ENCODE data around the gene PDZD2. TPM values are rescaled to one million over a fixed set of nuclear protein-coding genes. Genes with fewer than 3 reads are reported as not detected.

The PDZD2 gene
- total RNA-seq, 1 donor, result 0.36 TPM

DNA sequence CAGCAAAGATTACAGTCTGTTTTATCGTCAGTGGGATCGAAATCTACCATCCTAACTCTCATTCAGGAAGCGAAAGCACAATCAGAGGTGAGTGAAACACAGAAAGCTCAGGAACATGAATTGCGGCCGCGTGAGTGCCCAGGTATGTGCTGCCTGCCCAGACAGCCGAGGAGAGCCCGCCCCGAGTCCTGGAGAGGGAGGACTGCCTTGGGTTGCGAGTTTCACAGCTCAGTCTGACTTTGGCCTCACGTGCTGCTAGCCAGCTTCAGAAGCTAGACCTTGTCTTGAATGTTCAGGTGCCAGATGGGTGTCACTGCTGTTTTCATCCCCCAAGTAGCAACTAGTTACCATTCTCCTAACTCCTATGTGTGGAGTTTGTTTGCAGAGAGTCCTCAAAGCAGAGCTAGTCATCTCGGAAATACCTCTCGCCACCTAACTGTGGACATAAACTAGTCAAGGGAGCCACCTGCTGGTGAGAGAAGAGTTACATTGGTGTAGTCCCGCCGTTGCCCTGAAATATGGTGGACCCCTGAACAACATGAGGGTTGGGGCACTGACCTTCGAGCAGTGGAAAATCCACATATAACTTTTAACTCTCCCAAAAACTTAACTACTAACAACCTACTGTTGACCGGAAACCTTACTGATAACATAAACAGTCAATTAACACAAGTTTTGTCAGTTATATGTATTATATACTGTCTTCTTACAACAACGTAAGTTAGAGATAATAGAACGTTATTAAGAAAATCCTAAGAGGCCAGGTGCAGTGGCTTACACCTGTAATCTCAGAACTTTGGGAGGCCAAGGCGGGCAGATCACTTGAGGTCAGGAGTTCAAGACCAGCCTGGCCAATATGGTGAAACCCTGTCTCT lies 454.2 kb downstream of the PDZD2 start:
- peaks cover 4% of the 10 kb centered on the region for H3K4me1 ChIP-seq (ENCODE audit: insufficient read depth, low read length)
- H4K20me1 ChIP-seq (ENCODE audit: insufficient read depth, low read length), result peaks cover 3% of the 10 kb centered on the region
- H3K4me3 ChIP-seq (ENCODE audit: insufficient read depth, low read length), result no peak overlapping the region
- no peak overlapping the region for H3K27ac ChIP-seq (ENCODE audit: low read depth, low read length)
- H3K27me3 ChIP-seq (ENCODE audit: insufficient read depth, low read length), result no peaks in the 10 kb centered on the region
- H3K9me3 ChIP-seq (ENCODE audit: low read depth, low read length), result no peaks in the 10 kb centered on the region
- peak; percentile 95 for DNase-seq (ENCODE audit: insufficient read length, low spot score, missing footprints)
- no peak overlapping the region for H3K4me2 ChIP-seq (ENCODE audit: insufficient read depth, low read length)
- H2AFZ ChIP-seq (ENCODE audit: low read length), result no peak overlapping the region
- no peaks in the 10 kb centered on the region for H3K79me2 ChIP-seq (ENCODE audit: insufficient read depth, low read length)
- peaks cover 4% of the 10 kb centered on the region for H3K36me3 ChIP-seq (ENCODE audit: insufficient read depth, low read length)
- peak; percentile 76 for TF ChIP-seq CTCF (IDR thresholded peaks at IDR 0.05; ENCODE audit: extremely low read depth, low read depth, low read length)

DNA sequence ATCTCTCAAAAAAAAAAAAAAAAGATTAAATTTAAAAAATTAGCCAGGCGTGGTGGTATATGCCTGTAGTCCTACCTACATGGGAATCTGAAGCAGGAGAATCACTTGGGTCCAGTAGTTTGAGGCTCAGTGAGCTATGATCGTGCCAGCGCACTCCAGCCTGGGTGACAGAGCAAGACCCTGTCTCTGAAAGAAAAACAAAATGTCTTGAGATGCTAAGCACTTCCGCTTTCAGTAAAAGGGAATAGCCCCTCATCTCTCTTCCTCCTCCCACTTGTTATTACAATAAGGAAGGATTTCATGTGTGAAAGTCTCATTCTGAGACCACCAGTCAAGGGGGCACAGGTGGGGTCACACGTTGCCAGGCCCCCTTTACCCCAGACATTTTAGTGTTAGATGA lies 455.8 kb downstream of the PDZD2 start:
- no peak overlapping the region for H2AFZ ChIP-seq (ENCODE audit: low read length)
- H3K4me2 ChIP-seq (ENCODE audit: insufficient read depth, low read length), result no peak overlapping the region
- peaks cover 3% of the 10 kb centered on the region for H4K20me1 ChIP-seq (ENCODE audit: insufficient read depth, low read length)
- H3K9me3 ChIP-seq (ENCODE audit: low read depth, low read length), result no peaks in the 10 kb centered on the region
- no peak for TF ChIP-seq CTCF (IDR thresholded peaks at IDR 0.05; ENCODE audit: extremely low read depth, low read depth, low read length)
- no peaks in the 10 kb centered on the region for H3K79me2 ChIP-seq (ENCODE audit: insufficient read depth, low read length)
- H3K4me3 ChIP-seq (ENCODE audit: insufficient read depth, low read length), result no peak overlapping the region
- H3K36me3 ChIP-seq (ENCODE audit: insufficient read depth, low read length), result peaks cover 19% of the 10 kb centered on the region
- no peak for DNase-seq (ENCODE audit: insufficient read length, low spot score, missing footprints)
- H3K27me3 ChIP-seq (ENCODE audit: insufficient read depth, low read length), result no peaks in the 10 kb centered on the region
- H3K4me1 ChIP-seq (ENCODE audit: insufficient read depth, low read length), result peaks cover 4% of the 10 kb centered on the region
- H3K27ac ChIP-seq (ENCODE audit: low read depth, low read length), result no peak overlapping the region

DNA sequence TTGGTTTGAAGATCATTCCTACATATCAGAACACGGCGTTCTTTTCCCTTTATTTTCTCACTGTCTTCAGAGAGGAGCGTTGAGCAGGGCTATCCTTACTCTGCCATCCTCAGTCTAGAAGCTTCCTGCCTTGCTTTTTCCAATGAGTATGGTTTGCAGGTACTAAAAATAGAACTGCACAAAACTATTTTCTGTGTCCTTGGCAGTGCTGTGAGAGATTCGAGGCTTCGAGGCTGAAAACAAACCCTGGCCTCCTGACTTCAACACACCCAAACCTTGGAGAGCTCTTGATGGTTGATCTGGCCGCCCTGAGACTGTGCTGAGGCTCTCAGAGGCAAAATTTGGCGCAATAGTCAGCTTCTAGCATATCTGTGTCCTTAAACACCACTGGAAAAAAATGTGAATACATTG lies 456.3 kb downstream of the PDZD2 start:
- no peak overlapping the region for H2AFZ ChIP-seq (ENCODE audit: low read length)
- no peak for TF ChIP-seq CTCF (IDR thresholded peaks at IDR 0.05; ENCODE audit: extremely low read depth, low read depth, low read length)
- DNase-seq (ENCODE audit: insufficient read length, low spot score, missing footprints), result no peak
- H3K4me1 ChIP-seq (ENCODE audit: insufficient read depth, low read length), result peaks cover 4% of the 10 kb centered on the region
- no peaks in the 10 kb centered on the region for H3K79me2 ChIP-seq (ENCODE audit: insufficient read depth, low read length)
- H3K4me2 ChIP-seq (ENCODE audit: insufficient read depth, low read length), result no peak overlapping the region
- H3K4me3 ChIP-seq (ENCODE audit: insufficient read depth, low read length), result no peak overlapping the region
- H4K20me1 ChIP-seq (ENCODE audit: insufficient read depth, low read length), result peaks cover 3% of the 10 kb centered on the region
- H3K9me3 ChIP-seq (ENCODE audit: low read depth, low read length), result no peaks in the 10 kb centered on the region
- no peak overlapping the region for H3K27ac ChIP-seq (ENCODE audit: low read depth, low read length)
- no peaks in the 10 kb centered on the region for H3K27me3 ChIP-seq (ENCODE audit: insufficient read depth, low read length)
- peaks cover 25% of the 10 kb centered on the region for H3K36me3 ChIP-seq (ENCODE audit: insufficient read depth, low read length)

- Histone ChIP-seq H3K4me2 (ENCODE audit: insufficient read depth, low read length) (no peak overlapping the region), H3K79me2 (ENCODE audit: insufficient read depth, low read length) (no peaks in the 10 kb centered on the region), H3K27ac (ENCODE audit: low read depth, low read length) (no peak overlapping the region), H2AFZ (ENCODE audit: low read length) (no peak overlapping the region), H3K4me1 (ENCODE audit: insufficient read depth, low read length) (peaks cover 4% of the 10 kb centered on the region), H3K36me3 (ENCODE audit: insufficient read depth, low read length) (peaks cover 37% of the 10 kb centered on the region), H3K27me3 (ENCODE audit: insufficient read depth, low read length) (no peaks in the 10 kb centered on the region), H3K4me3 (ENCODE audit: insufficient read depth, low read length) (no peak overlapping the region), H3K9me3 (ENCODE audit: low read depth, low read length) (no peaks in the 10 kb centered on the region), H4K20me1 (ENCODE audit: insufficient read depth, low read length) (peaks cover 3% of the 10 kb centered on the region)
- peak; percentile 17 for DNase-seq (ENCODE audit: insufficient read length, low spot score, missing footprints)
- no peak for TF ChIP-seq CTCF (IDR thresholded peaks at IDR 0.05; ENCODE audit: extremely low read depth, low read depth, low read length)
These were observed 458.1 kb downstream of the PDZD2 start for GRCh38 chr5:32096891-32097595.
